HepG2 (cell line): ENCODE measurements around the gene RPS10. TPM values are rescaled to one million over a fixed set of nuclear protein-coding genes. Genes with fewer than 3 reads are reported as not detected.

ENCODE experiments used
- ADNP ChIP-seq: sonication (generic); formaldehyde crosslinking; IDR thresholded peaks from 2 replicates; pipeline ENCODE4 v1.4.0; 2020; ENCODE audit warnings: missing genetic modification reagents
- ELK4 ChIP-seq: sonication (generic); formaldehyde crosslinking; IDR thresholded peaks from 2 replicates; pipeline ENCODE4 v1.9.0; 2021; ENCODE audit warnings: missing genetic modification reagents, borderline replicate concordance
- GATA4 ChIP-seq: sonication (generic); IDR thresholded peaks from 2 replicates; pipeline ENCODE4 v1.6.1; 2016; ENCODE audit warnings: antibody characterized with exemption, low read depth, borderline replicate concordance
- GZF1 ChIP-seq: sonication (generic); formaldehyde crosslinking; IDR thresholded peaks from 2 replicates; pipeline ENCODE4 v1.5.1; 2020; ENCODE audit warnings: mild to moderate bottlenecking, missing genetic modification reagents
- IKZF4 ChIP-seq: sonication (generic); formaldehyde crosslinking; IDR thresholded peaks from 2 replicates; pipeline ENCODE4 v1.5.1; 2020; ENCODE audit warnings: borderline replicate concordance, mild to moderate bottlenecking, low read depth, missing genetic modification reagents; ENCODE audit errors: not compliant biosample characterization
- ISX ChIP-seq: sonication (generic); formaldehyde crosslinking; conservative IDR thresholded peaks from 2 replicates; pipeline ENCODE4 v1.5.0; 2020; ENCODE audit warnings: missing genetic modification reagents
- MNT ChIP-seq: fragments of 450-650 bp; IDR thresholded peaks from 2 replicates; pipeline ENCODE4 v1.6.1; 2016
- NFYB ChIP-seq: sonication (generic); formaldehyde crosslinking; IDR thresholded peaks from 2 replicates; pipeline ENCODE4 v1.4.0; 2020; ENCODE audit warnings: missing genetic modification reagents
- PTBP1 ChIP-seq: fragments of 200-400 bp; formaldehyde crosslinking; IDR thresholded peaks from 2 replicates; pipeline ENCODE4 v1.6.1; 2018; ENCODE audit warnings: low read length, low read depth; ENCODE audit not compliant: poor library complexity, severe bottlenecking
- SNAPC4 ChIP-seq: sonication (generic); formaldehyde crosslinking; IDR thresholded peaks from 2 replicates; pipeline ENCODE4 v1.4.0; 2020; ENCODE audit warnings: mild to moderate bottlenecking, missing genetic modification reagents
- TMF1 ChIP-seq: sonication (generic); formaldehyde crosslinking; IDR thresholded peaks from 2 replicates; pipeline ENCODE4 v1.8.1; 2022; ENCODE audit warnings: low read depth, missing genetic modification reagents
- ZFP91 ChIP-seq: sonication (generic); formaldehyde crosslinking; IDR thresholded peaks from 2 replicates; pipeline ENCODE4 v1.9.0; 2022; ENCODE audit warnings: missing genetic modification reagents, mild to moderate bottlenecking, borderline replicate concordance
- ZNF232 ChIP-seq: sonication (generic); formaldehyde crosslinking; IDR thresholded peaks from 2 replicates; pipeline ENCODE4 v1.4.0; 2020; ENCODE audit warnings: missing genetic modification reagents, borderline replicate concordance
- ZNF331 ChIP-seq: sonication (generic); formaldehyde crosslinking; IDR thresholded peaks from 2 replicates; pipeline ENCODE4 v1.4.0; 2020; ENCODE audit warnings: missing genetic modification reagents
- ZNF598 ChIP-seq: sonication (generic); formaldehyde crosslinking; IDR thresholded peaks from 2 replicates; pipeline ENCODE4 v1.5.1; 2020; ENCODE audit warnings: mild to moderate bottlenecking, missing genetic modification reagents, borderline replicate concordance
- ZNF678 ChIP-seq: sonication (generic); formaldehyde crosslinking; IDR thresholded peaks from 2 replicates; pipeline ENCODE4 v1.4.0; 2020; ENCODE audit warnings: mild to moderate bottlenecking, missing genetic modification reagents
- ZNF724P ChIP-seq: sonication (generic); formaldehyde crosslinking; IDR thresholded peaks from 2 replicates; pipeline ENCODE4 v1.8.0; 2022; ENCODE audit warnings: missing genetic modification reagents, borderline replicate concordance
- ZNF749 ChIP-seq: sonication (generic); formaldehyde crosslinking; IDR thresholded peaks from 2 replicates; pipeline ENCODE4 v1.8.0; 2022; ENCODE audit warnings: mild to moderate bottlenecking, missing genetic modification reagents, moderate library complexity, borderline replicate concordance
- ZNF761 ChIP-seq: sonication (generic); formaldehyde crosslinking; conservative IDR thresholded peaks from 2 replicates; pipeline ENCODE4 v1.4.0; 2020; ENCODE audit warnings: mild to moderate bottlenecking, missing genetic modification reagents
- polyA plus RNA-seq, 8 experiments: library from polyadenylated mRNA; depleted of rRNA in 3 of 8; stranded (reverse) in 7 of 8; unstranded in 1 of 8; fragments of >200 nt; fragmentation: Illumina TruSeq in 4 of 8; extraction: Trizol in 4 of 8; gene quantifications; 2 replicates each; pipeline versions ENCODE4 v1.2.1 to v1.2.3, GENCODE V29; 2011 to 2016; ENCODE audit warnings: low read depth in 4 of 8, missing spikeins in 1 of 8, mixed read lengths in 1 of 8; ENCODE audit not compliant: insufficient read depth in 1 of 8
- total RNA-seq, 5 experiments: library from RNA; depleted of rRNA; stranded (reverse); fragments of >200 nt; fragmentation: Illumina TruSeq; extraction: Trizol; gene quantifications; 2 replicates each; pipeline ENCODE4 v1.2.3, GENCODE V29; 2016; ENCODE audit warnings: low read depth in 1 of 5

Gene RPS10
- total and polyA plus RNA-seq, 2 of the 13 experiments (the other 11 are each of a cell fraction or from before 2014, with no cell fraction given): 2,909 to 4,648 TPM

GRCh38 chr6:34425498-34426410, at the start of gene RPS10 (continued):
- no peak for TF ChIP-seq MNT
- peak; percentile 74 for TF ChIP-seq GZF1 (CRISPR knock-in tag)
- TF ChIP-seq ZNF598 (CRISPR knock-in tag): peak; percentile 55; the same call in 1 of the 2 replicates
- TF ChIP-seq ZNF678 (CRISPR knock-in tag): peak; percentile 59; the same call in 1 of the 2 replicates
- peak; percentile 69; the same call in 1 of the 2 replicates for TF ChIP-seq GATA4
- peak; percentile 53; the same call in 1 of the 2 replicates for TF ChIP-seq ZNF331
- peak; percentile 77; the same call in 1 of the 2 replicates for TF ChIP-seq ZNF761 (CRISPR knock-in tag)
- no peak for TF ChIP-seq ADNP (CRISPR knock-in tag)
- TF ChIP-seq IKZF4 (CRISPR knock-in tag): peak; percentile 67
- peak; percentile 60; the same call in 1 of the 2 replicates for TF ChIP-seq ZNF724P (CRISPR knock-in tag)
- TF ChIP-seq ZFP91 (CRISPR knock-in tag): peak; percentile 79; the same call in 1 of the 2 replicates
- peak; percentile 86 for TF ChIP-seq SNAPC4 (CRISPR knock-in tag)
- TF ChIP-seq ZNF232 (CRISPR knock-in tag): peak; percentile 78
- TF ChIP-seq NFYB (CRISPR knock-in tag): no peak; the same call in 1 of the 2 replicates
- peak; percentile 50 for TF ChIP-seq PTBP1
- TF ChIP-seq ISX: peak; percentile 47; the same call in 1 of the 2 replicates
- no peak for TF ChIP-seq ELK4 (CRISPR knock-in tag)
- peak; percentile 72 for TF ChIP-seq TMF1 (CRISPR knock-in tag)
- no peak for TF ChIP-seq ZNF749 (CRISPR knock-in tag)
